SK-N-SH (cell line): ENCODE data around the gene NR1H4. TPM values are rescaled to one million over a fixed set of nuclear protein-coding genes. Genes with fewer than 3 reads are reported as not detected.

Experiments used
- CTCF ChIA-PET: fragments of 300-600, 350-600 bp; formaldehyde crosslinking; extraction: SDS; loops from one replicate; lab custom pipeline; 2021; lab: Yijun Ruan, JAX
- POLR2A ChIA-PET: fragments of 350-600 bp; sonication (Branson Sonifier 250); formaldehyde crosslinking; extraction: SDS; loops from one replicate; lab custom pipeline; 2020; ENCODE audit warnings: antibody characterized with exemption, inconsistent platforms; lab: Yijun Ruan, JAX
- DNase-seq: peaks from one replicate; pipeline ENCODE4 v3.0.0; 2012
- H2AFZ ChIP-seq: fragments of 200-600 bp; sonication (generic); 2 replicates; pipeline ENCODE4 v1.8.1; 2016; ENCODE audit warnings: antibody characterized with exemption, mild to moderate bottlenecking, low read depth
- H3F3A ChIP-seq: fragments of 200-600 bp; sonication (generic); replicated peaks from 2 replicates; pipeline ENCODE3; 2016; ENCODE audit warnings: antibody characterized with exemption, mild to moderate bottlenecking; ENCODE audit not compliant: insufficient read depth
- H3K27ac ChIP-seq, 2 experiments: fragments of 200-500 bp in 1 of 2; fragments of 200-600 bp in 1 of 2; sonication (Bioruptor generic) in 1 of 2; sonication (generic), shearing (Covaris generic) in 1 of 2; 2 replicates each; pipeline versions ENCODE4 v1.5.1 to v1.6.1; 2014 to 2016; ENCODE audit warnings: low read depth in 2 of 2, inconsistent platforms in 1 of 2, low read length in 1 of 2, mild to moderate bottlenecking in 1 of 2, mixed read lengths in 1 of 2
- H3K27me3 ChIP-seq: fragments of 200-600 bp; sonication (generic), shearing (Covaris generic); 2 replicates; pipeline ENCODE4 v1.6.1; 2016; ENCODE audit warnings: mixed run types; ENCODE audit not compliant: insufficient read depth
- H3K36me3 ChIP-seq, 2 experiments: fragments of 200-500 bp in 1 of 2; fragments of 200-600 bp in 1 of 2; sonication (Bioruptor generic) in 1 of 2; sonication (generic) in 1 of 2; replicated peaks in 1 of 2; 2 replicates each; pipeline versions ENCODE3 to v1.5.1; 2014 to 2016; ENCODE audit warnings: low read length in 1 of 2, mild to moderate bottlenecking in 1 of 2; ENCODE audit not compliant: insufficient read depth in 2 of 2, control insufficient read depth in 1 of 2
- H3K4me1 ChIP-seq, 2 experiments: fragments of 200-500 bp in 1 of 2; fragments of 200-600 bp in 1 of 2; sonication (Bioruptor generic) in 1 of 2; sonication (generic), shearing (Covaris generic) in 1 of 2; 2 replicates each; pipeline versions ENCODE4 v1.5.1 to v1.6.1; 2014 to 2016; ENCODE audit warnings: low read depth in 1 of 2, low read length in 1 of 2, mixed run types in 1 of 2; ENCODE audit not compliant: insufficient read depth in 2 of 2, control insufficient read depth in 1 of 2
- H3K4me2 ChIP-seq: fragments of 200-600 bp; sonication (generic), shearing (Covaris generic); 2 replicates; pipeline ENCODE4 v1.6.1; 2017; ENCODE audit warnings: mixed run types
- H3K4me3 ChIP-seq, 2 experiments: fragments of 200-500 bp in 1 of 2; fragments of 200-600 bp in 1 of 2; sonication (Bioruptor generic) in 1 of 2; sonication (generic), shearing (Covaris generic) in 1 of 2; 2 replicates each; pipeline versions ENCODE4 v1.5.1 to v1.8.1; 2014 to 2016; ENCODE audit warnings: low read depth in 2 of 2, inconsistent platforms in 1 of 2, low read length in 1 of 2, mild to moderate bottlenecking in 1 of 2, mixed read lengths in 1 of 2, moderate library complexity in 1 of 2
- H3K79me2 ChIP-seq: fragments of 200-600 bp; sonication (generic); 2 replicates; pipeline ENCODE4 v1.8.1; 2017; ENCODE audit warnings: mild to moderate bottlenecking; ENCODE audit not compliant: insufficient read depth
- H3K9ac ChIP-seq: fragments of 200-600 bp; sonication (generic); 2 replicates; pipeline ENCODE4 v1.6.1; 2017; ENCODE audit warnings: mixed run types
- H3K9me2 ChIP-seq: fragments of 200-600 bp; sonication (generic); 2 replicates; pipeline ENCODE4 v1.6.1; 2017; ENCODE audit warnings: mixed run types
- H3K9me3 ChIP-seq: fragments of 200-600 bp; sonication (generic); 2 replicates; pipeline ENCODE4 v1.6.1; 2017; ENCODE audit warnings: mixed run types, mild to moderate bottlenecking, moderate library complexity
- H4K20me1 ChIP-seq: fragments of 200-600 bp; sonication (generic); 2 replicates; pipeline ENCODE4 v1.6.1; 2017; ENCODE audit warnings: mild to moderate bottlenecking, mixed run types; ENCODE audit not compliant: insufficient read depth
- CHD2 ChIP-seq: fragments of 150-350 bp; IDR thresholded peaks from 2 replicates; pipeline ENCODE4 v1.6.1; 2018; ENCODE audit warnings: low read length; ENCODE audit not compliant: partially characterized antibody
- ELF1 ChIP-seq: IDR thresholded peaks from 2 replicates; pipeline ENCODE4 v1.4.0; 2012
- EP300 ChIP-seq, 2 experiments: IDR thresholded peaks; 2 replicates each; pipeline versions ENCODE4 v1.4.0 to v1.6.1; 2012; ENCODE audit warnings: borderline replicate concordance in 1 of 2, low read depth in 1 of 2, low read length in 1 of 2
- FOSL2 ChIP-seq: IDR thresholded peaks from 2 replicates; pipeline ENCODE4 v1.4.0; 2012; ENCODE audit warnings: low read depth, mild to moderate bottlenecking, moderate library complexity, borderline replicate concordance
- FOXM1 ChIP-seq: IDR thresholded peaks from 2 replicates; pipeline ENCODE4 v1.4.0; 2012; ENCODE audit warnings: low read depth, mild to moderate bottlenecking
- IRF3 ChIP-seq: fragments of 150-350 bp; IDR thresholded peaks from 2 replicates; pipeline ENCODE4 v1.6.1; 2016; ENCODE audit warnings: mild to moderate bottlenecking, low read depth, low read length
- JUND ChIP-seq: IDR thresholded peaks from 2 replicates; pipeline ENCODE4 v1.4.0; 2012
- MAX ChIP-seq: IDR thresholded peaks from 2 replicates; pipeline ENCODE4 v1.4.0; 2012; ENCODE audit warnings: low read depth
- MEF2A ChIP-seq: IDR thresholded peaks from 2 replicates; pipeline ENCODE4 v1.4.0; 2012; ENCODE audit warnings: low read depth, borderline replicate concordance
- MXI1 ChIP-seq: IDR thresholded peaks from 2 replicates; pipeline ENCODE4 v1.6.1; 2012; ENCODE audit warnings: mild to moderate bottlenecking, low read depth, low read length, improper control_type of control experiment
- NRF1 ChIP-seq: IDR thresholded peaks from 2 replicates; pipeline ENCODE4 v1.6.1; 2012; ENCODE audit warnings: low read depth, mild to moderate bottlenecking, low read length
- SMC3 ChIP-seq: IDR thresholded peaks from 2 replicates; pipeline ENCODE4 v1.6.1; 2012; ENCODE audit warnings: low read depth, low read length, improper control_type of control experiment
- TEAD4 ChIP-seq: IDR thresholded peaks from 2 replicates; pipeline ENCODE4 v1.4.0; 2012; ENCODE audit warnings: mild to moderate bottlenecking, borderline replicate concordance; ENCODE audit not compliant: insufficient read depth
- WGBS: methylation state at CpG from one replicate; pipeline ENCODE4 v1.1.6; 2017; ENCODE audit warnings: low lambda C conversion rate; 5-methylcytosine and 5-hydroxymethylcytosine counted together
- polyA plus RNA-seq, 3 experiments: library from polyadenylated mRNA; depleted of rRNA; stranded (reverse); fragments of >200 nt; gene quantifications; 2 replicates each; pipeline ENCODE4 v1.2.3, GENCODE V29; 2012
- TF ChIP-seq, protein P1 (sequence below): IDR thresholded peaks from 2 replicates; pipeline ENCODE4 v1.6.1; 2012; ENCODE audit warnings: mild to moderate bottlenecking, low read depth, low read length, moderate library complexity
- TF ChIP-seq, protein P2 (sequence below): IDR thresholded peaks from 2 replicates; pipeline ENCODE4 v1.4.0; 2012; ENCODE audit warnings: low read depth, borderline replicate concordance

The NR1H4 gene
- polyA plus RNA-seq, 1 of the 3 experiments (the other 2 are of a cell fraction), result not detected

DNA sequence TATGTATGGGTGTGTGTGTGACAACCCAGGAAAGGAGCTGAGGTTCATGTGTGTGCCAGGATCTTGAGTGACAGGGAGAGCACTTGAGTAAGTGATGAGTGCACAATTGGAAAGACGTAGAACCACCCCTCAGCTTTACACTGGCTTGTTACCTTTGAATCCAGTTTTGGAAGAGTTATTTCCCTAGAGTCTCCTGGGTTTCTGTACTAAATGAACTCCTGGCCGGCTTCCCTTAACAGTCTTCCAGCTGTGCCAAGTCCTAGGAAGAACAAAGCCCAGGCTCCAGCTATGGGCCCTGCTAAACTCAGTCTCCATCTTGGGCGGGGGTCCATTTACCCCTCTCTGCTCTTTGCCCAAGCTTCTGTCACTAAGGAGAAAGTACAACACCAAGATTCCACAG is 19.7 kb upstream of the NR1H4 start:
- Histone ChIP-seq H3K9me3 (no peaks in the 10 kb centered on the region), H3K27ac (no peak overlapping the region), H3K4me2 (no peak overlapping the region), H3K9ac (no peak overlapping the region), H3K79me2 (no peaks in the 10 kb centered on the region), H3K9me2 (no peaks in the 10 kb centered on the region), H3K27me3 (no peaks in the 10 kb centered on the region), H4K20me1 (no peaks in the 10 kb centered on the region), H3K4me1 (no peaks in the 10 kb centered on the region), H3K36me3 (no peaks in the 10 kb centered on the region), H3K4me3 (no peak overlapping the region), H3F3A (no peaks in the 10 kb centered on the region), H2AFZ (no peak overlapping the region)
- 14% methylated on average over 3 of the region's 3 CpGs for WGBS
- CTCF ChIA-PET, result interaction anchor here (0.9 kb wide), 1 partner anchor 101 kb away, joined by 3 read pairs; no protein-coding TSS in a partner anchor
- no peak for TF ChIP-seq MAX
- TF ChIP-seq, protein P1, sequence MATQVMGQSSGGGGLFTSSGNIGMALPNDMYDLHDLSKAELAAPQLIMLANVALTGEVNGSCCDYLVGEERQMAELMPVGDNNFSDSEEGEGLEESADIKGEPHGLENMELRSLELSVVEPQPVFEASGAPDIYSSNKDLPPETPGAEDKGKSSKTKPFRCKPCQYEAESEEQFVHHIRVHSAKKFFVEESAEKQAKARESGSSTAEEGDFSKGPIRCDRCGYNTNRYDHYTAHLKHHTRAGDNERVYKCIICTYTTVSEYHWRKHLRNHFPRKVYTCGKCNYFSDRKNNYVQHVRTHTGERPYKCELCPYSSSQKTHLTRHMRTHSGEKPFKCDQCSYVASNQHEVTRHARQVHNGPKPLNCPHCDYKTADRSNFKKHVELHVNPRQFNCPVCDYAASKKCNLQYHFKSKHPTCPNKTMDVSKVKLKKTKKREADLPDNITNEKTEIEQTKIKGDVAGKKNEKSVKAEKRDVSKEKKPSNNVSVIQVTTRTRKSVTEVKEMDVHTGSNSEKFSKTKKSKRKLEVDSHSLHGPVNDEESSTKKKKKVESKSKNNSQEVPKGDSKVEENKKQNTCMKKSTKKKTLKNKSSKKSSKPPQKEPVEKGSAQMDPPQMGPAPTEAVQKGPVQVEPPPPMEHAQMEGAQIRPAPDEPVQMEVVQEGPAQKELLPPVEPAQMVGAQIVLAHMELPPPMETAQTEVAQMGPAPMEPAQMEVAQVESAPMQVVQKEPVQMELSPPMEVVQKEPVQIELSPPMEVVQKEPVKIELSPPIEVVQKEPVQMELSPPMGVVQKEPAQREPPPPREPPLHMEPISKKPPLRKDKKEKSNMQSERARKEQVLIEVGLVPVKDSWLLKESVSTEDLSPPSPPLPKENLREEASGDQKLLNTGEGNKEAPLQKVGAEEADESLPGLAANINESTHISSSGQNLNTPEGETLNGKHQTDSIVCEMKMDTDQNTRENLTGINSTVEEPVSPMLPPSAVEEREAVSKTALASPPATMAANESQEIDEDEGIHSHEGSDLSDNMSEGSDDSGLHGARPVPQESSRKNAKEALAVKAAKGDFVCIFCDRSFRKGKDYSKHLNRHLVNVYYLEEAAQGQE, result no peak
- no peak for TF ChIP-seq TEAD4
- no peak for TF ChIP-seq MEF2A
- TF ChIP-seq FOSL2, result no peak
- TF ChIP-seq, protein P2, sequence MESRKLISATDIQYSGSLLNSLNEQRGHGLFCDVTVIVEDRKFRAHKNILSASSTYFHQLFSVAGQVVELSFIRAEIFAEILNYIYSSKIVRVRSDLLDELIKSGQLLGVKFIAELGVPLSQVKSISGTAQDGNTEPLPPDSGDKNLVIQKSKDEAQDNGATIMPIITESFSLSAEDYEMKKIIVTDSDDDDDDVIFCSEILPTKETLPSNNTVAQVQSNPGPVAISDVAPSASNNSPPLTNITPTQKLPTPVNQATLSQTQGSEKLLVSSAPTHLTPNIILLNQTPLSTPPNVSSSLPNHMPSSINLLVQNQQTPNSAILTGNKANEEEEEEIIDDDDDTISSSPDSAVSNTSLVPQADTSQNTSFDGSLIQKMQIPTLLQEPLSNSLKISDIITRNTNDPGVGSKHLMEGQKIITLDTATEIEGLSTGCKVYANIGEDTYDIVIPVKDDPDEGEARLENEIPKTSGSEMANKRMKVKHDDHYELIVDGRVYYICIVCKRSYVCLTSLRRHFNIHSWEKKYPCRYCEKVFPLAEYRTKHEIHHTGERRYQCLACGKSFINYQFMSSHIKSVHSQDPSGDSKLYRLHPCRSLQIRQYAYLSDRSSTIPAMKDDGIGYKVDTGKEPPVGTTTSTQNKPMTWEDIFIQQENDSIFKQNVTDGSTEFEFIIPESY, result no peak
- TF ChIP-seq FOXM1, result no peak
- no peak for TF ChIP-seq ELF1
- TF ChIP-seq SMC3, result no peak
- no peak for TF ChIP-seq CHD2
- TF ChIP-seq IRF3, result no peak
- no peak for TF ChIP-seq NRF1
- TF ChIP-seq MXI1, result no peak
- TF ChIP-seq JUND, result no peak
- no peak for TF ChIP-seq EP300 (IDR thresholded peaks at IDR 0.05; ENCODE audit: borderline replicate concordance in 1 of 2, low read depth in 1 of 2, low read length in 1 of 2)
- POLR2A ChIA-PET, result no interaction called here
- DNase-seq, result no peak
